GM18502 (cell line): ENCODE results near the gene RBMS2.
"Not testable (repeated sequence)": the region's sequence is repeated elsewhere in the genome, so short reads cannot be mapped to it uniquely, and the experiment has no call there.

Experiments
- ATAC-seq: cut with Tn5 transposase; IDR thresholded peaks from one replicate; pipeline ENCODE4 v1.9.1; 2021; ENCODE audit warnings: mild to moderate bottlenecking; ENCODE audit not compliant: unreplicated experiment, poor library complexity

The RBMS2 gene

GRCh38 chr12:56577248-56577647 lies 55.6 kb downstream of the RBMS2 start:
- not testable (repeated sequence) for ATAC-seq

- ATAC-seq, result no peak
These were observed 57.4 kb downstream of the RBMS2 start for GRCh38 chr12:56578983-56579546.

DNA sequence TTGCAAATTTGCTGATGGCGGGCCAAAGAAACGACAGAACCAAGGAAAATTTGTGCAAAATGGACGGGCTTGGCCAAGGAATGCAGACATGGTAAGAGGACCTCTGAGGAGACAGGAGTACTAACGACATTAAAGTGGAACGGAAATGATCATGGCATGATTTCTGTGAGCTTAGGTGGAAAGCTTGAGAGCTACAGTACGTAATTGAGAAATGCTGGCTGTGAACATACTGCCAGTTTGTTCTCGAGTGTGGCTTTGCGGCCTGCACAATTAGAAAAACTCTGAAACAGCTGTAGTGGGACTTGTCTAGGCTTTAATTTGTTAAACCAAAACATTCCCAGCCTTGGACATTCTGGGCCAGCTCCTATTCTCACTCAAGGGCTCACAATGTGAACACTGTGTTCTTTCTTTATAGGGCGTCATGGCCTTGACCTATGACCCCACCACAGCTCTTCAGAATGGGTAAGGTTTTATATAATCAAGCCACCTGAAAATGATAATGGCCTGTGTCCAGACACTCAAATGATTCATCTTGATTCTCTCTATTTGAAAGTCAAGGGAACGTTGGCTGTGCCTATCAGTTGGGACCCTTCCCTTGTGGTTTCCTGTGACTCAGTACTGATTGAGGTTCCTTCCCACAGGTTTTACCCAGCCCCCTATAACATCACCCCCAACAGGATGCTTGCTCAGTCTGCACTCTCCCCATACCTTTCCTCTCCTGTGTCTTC lies 60.0 kb downstream of the RBMS2 start:
- no peak for ATAC-seq

- ATAC-seq, result no peak
These were observed 63.5 kb downstream of the RBMS2 start for GRCh38 chr12:56585098-56585497.

GRCh38 chr12:56589783-56590182 lies 68.2 kb downstream of the RBMS2 start:
- no peak for ATAC-seq

DNA sequence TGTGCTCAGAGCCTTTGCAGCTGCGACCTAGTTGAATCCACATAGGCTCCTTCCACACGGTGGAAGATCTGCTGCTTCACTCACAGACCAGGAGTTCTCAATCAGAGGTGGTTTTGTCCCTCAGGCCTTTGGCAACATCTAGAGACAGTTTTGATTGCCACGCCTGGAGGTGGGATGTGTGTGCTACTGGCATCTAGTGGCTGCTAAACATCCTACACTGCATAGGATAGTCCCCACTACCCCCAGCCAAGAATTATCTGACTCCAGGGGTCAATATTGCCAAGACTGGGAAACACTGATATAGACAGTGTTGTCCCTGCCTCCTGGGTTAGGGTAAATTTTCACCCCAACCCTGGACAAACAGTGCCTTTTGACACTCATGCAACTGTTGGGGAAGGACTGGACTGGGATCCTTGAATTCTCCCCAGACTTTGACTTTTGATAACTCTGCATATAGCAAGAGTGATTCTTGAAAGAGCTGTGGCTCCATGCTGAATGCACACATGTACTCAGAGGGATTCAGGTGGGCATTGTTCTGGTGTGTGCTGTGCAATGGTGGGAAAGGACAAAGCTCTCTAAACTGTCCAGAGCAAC lies 68.7 kb downstream of the RBMS2 start:
- ATAC-seq, result peak; percentile 48

DNA sequence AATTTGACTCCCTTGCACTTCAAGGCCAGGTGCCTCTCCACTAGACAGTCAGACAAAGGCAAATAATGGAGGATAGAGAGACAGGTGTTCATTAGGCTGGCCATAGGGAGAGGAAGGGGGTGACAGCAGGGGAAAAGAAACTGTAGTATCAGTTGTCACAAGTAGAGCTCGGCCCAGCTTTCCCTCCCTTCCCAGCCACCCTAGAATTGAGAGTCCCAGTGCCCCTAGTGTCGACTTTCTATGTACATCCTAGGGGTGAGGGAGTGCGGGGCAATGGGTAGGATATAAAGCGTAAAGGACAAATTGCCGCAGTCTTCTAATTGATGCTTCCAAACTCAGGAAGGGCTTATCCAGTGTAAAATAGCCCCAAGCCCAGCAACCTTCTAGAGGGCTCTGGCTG lies 69.5 kb downstream of the RBMS2 start:
- no peak for ATAC-seq

DNA sequence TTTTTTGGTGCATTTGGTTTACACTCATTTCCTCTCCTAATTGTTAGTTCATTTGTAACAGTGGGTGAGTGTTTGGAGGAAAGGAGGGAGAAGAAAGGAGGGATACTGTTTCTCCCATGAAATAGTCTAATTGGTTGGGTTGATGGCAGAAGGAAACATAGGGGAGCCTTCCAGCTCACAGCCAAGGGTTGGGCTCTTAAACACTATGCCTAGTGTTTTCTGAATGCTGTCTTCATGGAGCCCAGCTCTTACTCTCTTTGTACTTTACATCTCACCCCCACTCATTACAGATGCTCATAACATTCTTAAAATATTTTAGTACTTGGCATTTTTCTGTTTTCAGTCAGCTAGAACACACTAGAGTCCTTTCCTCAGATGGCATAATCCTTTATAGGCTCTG lies 70.3 kb downstream of the RBMS2 start:
- ATAC-seq, result no peak

DNA sequence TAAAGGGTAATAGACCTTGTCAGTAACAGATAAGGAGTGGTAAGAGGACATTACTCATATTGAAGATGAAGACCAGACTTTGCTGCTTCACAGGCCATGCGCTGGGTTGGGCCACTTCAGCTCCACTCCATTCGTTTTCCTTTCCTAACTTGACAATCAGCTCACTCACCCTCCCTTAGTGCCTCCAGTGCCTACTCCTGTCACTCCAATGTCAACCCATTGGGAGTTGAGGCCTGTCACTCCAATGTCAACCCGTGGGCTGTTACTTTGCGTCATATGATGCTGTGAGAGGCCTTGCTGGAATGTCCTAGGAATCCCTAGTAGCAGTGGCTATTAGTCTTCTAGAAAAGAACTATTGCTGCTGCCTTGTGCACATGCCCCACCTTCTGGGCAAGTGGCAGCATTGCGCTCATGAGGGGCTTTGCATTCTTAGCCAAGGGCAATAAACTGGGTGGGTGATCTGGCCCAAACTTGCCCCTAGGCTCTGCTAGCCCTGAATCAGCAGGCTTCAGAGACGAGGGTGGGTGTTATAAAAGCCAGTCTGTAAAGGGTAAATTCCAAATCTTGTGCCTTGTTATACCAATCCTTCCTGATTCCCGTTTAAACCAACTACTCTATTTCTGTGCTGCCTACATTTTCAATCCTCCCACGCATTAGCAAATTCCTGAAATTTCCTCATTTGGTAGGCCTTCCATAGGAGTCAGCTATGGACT lies 72.4 kb downstream of the RBMS2 start:
- ATAC-seq, result no peak

DNA sequence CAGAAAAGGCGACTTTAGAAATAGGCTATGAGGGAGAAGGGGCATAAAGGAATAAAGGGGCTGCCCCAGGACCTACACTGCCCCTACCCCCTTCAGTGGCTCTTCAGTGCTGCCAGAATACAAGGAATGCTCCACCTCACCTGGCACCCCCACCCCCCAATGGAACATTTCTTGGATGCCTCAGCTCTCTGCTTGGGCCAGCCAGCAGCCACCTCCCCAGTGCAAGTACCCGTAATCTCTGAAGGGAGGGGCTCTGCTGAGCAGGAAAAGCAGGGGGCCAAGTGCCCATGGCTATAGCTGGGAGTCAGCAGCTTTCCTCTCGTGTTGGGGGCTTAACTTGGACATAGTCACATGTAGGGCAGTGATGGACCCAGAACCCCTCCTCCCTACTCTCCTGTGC lies 75.2 kb downstream of the RBMS2 start:
- no peak for ATAC-seq

DNA sequence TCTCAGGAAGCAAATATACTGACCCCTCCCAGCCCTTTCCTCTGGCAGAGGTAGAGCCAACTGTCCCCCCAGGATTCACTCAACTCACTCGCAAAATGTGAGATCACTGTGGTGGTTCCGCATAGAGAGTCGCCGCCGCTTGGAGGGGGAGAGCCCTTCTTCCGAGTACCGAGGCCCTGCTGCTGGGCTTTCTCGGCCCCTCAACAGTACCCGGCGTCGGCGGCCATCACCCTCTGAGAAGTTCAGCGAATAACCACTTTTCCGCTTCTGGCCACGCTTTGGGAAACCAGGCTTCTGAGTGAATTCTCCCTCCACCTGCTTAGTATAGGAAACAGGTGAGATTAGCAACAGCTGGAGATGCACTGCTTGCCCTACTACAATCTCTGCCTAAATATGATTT lies 77.4 kb downstream of the RBMS2 start:
- ATAC-seq, result no peak

- no peak for ATAC-seq
These were observed 78.2 kb downstream of the RBMS2 start for GRCh38 chr12:56599797-56600196.

DNA sequence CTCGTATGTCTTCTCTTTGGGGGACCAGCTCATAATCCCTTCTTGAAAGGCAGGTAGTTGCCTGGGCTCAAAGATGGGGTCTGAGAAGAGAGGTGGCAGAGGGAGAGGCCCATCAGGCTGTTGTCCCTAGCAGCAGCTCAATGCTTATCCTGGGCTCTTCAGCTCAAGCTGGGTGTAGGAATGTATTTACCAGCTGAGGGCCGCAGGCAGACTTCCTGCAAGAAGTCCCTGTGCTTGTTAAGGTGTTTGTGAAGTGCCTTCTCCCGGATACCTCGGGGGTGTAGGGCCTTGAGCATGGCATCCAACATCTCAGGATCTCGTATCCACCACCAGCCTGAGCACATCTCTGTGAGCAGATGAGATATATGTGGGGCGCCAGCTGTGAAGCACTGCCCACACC lies 79.1 kb downstream of the RBMS2 start:
- ATAC-seq, result no peak

DNA sequence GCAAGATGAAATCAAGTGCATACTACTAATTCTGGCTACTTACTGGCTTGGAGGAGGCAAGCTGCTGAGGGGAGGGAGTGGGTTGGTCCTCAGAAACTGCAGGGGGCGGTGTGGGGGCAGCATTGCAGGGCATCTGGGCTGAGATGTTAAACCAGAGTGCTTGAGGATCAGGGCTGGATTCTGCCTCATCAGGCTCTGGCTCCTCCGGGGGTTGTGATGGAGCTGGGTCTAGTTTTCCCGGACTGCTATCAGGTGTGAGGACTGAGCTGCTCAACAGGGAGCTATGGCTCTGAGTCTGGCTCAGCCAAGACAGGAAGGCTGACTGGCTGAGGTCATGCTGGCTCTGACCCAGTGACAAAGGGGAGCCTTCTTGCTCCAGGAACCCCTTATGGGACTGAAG lies 79.9 kb downstream of the RBMS2 start:
- ATAC-seq, result no peak

DNA sequence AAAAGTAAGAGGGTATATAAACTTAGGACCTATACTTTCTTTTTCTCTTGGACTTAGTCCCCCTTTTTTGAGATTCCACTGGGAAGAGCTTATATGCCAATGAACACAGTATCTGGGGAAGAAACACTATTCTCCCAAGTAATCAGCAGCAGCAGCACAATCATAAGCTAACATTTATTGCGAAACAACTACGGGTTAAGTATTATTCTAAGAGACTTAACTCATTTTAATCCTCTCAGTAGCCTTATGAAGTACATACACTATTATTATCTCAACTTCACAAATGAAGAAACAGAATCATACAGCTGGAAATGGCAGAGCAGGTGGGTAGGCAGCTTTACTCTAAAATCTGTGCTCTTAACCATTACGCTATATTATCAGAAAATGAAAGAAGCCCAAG lies 80.6 kb downstream of the RBMS2 start:
- no peak for ATAC-seq

DNA sequence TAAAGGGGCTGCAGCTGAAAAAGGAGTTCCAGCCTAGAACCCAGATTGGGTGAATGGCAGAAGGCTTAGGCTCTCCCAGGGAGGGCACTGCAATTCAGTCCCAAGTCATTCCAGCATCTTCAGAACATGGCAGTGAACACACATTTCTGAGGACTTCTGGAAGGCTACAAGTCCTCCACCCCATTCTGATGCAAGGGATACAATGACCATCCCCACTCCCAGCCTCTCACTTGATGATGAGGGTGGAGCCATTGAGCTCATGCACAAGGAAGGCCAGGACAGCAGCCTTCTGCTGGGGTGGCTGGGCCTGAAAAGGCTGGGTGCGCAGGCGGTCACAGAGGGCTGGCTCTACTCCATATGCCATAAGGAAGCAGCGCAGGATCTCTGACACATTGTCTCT lies 82.7 kb downstream of the RBMS2 start:
- ATAC-seq, result no peak

DNA sequence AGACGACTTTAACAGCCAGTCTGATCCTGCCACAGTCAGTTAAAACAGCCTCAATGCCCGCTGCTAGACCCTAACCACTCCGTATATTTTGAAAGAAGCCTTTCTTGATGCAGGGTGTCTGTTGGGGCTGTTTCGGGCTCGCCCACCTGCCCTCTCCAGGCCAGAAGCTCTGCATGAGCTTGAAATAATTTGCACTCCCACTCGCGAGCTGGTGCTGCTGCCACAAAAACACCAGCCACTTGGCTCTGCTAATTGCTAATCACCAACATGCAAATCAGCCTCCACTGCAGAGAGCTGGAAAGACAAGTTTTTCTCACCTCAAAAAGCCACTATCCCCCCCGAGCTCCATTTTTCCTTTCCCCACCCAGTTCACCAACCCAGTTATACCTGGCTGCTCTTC lies 93.0 kb downstream of the RBMS2 start:
- no peak for ATAC-seq

- no peak for ATAC-seq
These were observed 94.6 kb downstream of the RBMS2 start for GRCh38 chr12:56616244-56616643.

DNA sequence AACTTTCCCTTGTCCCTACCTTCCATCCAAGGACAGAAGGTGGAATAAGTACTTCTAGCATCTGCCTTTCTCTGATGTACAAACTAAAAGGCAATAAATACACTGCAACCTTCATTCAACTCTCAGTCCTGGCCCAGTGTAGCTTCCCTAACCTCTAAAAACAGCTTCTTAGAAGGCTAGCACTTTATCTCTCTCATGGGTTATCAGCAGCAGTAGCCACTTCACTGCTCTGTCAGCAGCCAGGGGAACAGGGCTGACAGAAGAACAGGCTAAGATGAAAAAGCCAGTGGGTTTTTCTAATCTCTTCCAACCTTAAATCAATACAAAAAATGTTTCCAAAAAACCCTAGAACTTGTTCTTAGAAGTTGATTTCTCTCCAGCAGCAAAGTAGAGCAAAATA lies 95.3 kb downstream of the RBMS2 start:
- no peak for ATAC-seq

GRCh38 chr12:56622535-56622934 lies 100.9 kb downstream of the RBMS2 start:
- ATAC-seq, result no peak

GRCh38 chr12:56626701-56627100 lies 105.1 kb downstream of the RBMS2 start:
- no peak for ATAC-seq
